H1 (cell line): ENCODE measurements around the gene C17orf113. TPM values are rescaled to one million over a fixed set of nuclear protein-coding genes. Genes with fewer than 3 reads are reported as not detected.

Experiments
- CTCF ChIA-PET: fragments of 300-600 bp; sonication (Branson Sonifier 250); formaldehyde crosslinking; loops from one replicate; lab custom pipeline; 2021; ENCODE audit not compliant: partially characterized antibody; lab: Charles Lee
- POLR2A ChIA-PET: fragments of 300-600 bp; sonication (Branson Sonifier 250); formaldehyde crosslinking; loops from one replicate; lab custom pipeline; 2021; ENCODE audit warnings: inconsistent platforms; ENCODE audit not compliant: partially characterized antibody; lab: Charles Lee
- DNase-seq, 2 experiments: peaks; one replicate each; pipeline versions ENCODE4 v3.0.0 to v3.0.0-alpha.2; 2010 to 2022; ENCODE audit warnings: low spot score in 2 of 2, low read depth in 1 of 2, mixed read lengths in 1 of 2
- FAIRE-seq: peaks from 2 replicates; lab custom pipeline; 2011; peaks lifted over from hg19 to GRCh38; lab: Jason Lieb, UNC
- H2AFZ ChIP-seq: 2 replicates; pipeline ENCODE4 v1.8.1; 2012; ENCODE audit warnings: low read length, inconsistent platforms
- H2AK5ac ChIP-seq: 2 replicates; pipeline ENCODE4 v1.6.1; 2013; ENCODE audit warnings: low read depth, low read length
- H2BK120ac ChIP-seq: replicated peaks from 2 replicates; pipeline ENCODE3; 2013; ENCODE audit warnings: low read depth, low read length, inconsistent platforms
- H2BK12ac ChIP-seq: 2 replicates; pipeline ENCODE4 v1.6.1; 2013; ENCODE audit warnings: low read depth, low read length
- H2BK15ac ChIP-seq: 2 replicates; pipeline ENCODE4 v1.6.1; 2013; ENCODE audit warnings: low read length
- H2BK20ac ChIP-seq: 2 replicates; pipeline ENCODE4 v1.6.1; 2013; ENCODE audit warnings: low read length
- H2BK5ac ChIP-seq: 2 replicates; pipeline ENCODE4 v1.6.1; 2013; ENCODE audit warnings: low read depth, low read length
- H3K14ac ChIP-seq: 2 replicates; pipeline ENCODE4 v1.6.1; 2013; ENCODE audit warnings: inconsistent platforms; ENCODE audit not compliant: insufficient read length
- H3K18ac ChIP-seq: 2 replicates; pipeline ENCODE4 v1.6.1; 2013; ENCODE audit warnings: low read length; ENCODE audit errors: extremely low read depth
- H3K23ac ChIP-seq: 2 replicates; pipeline ENCODE4 v1.6.1; 2013; ENCODE audit warnings: inconsistent platforms; ENCODE audit not compliant: insufficient read length
- H3K23me2 ChIP-seq: 2 replicates; pipeline ENCODE4 v1.6.1; 2013; ENCODE audit warnings: low read depth, low read length
- H3K27ac ChIP-seq: 2 replicates; pipeline ENCODE4 v1.6.1; 2011; ENCODE audit warnings: low read depth, low read length, inconsistent platforms
- H3K27me3 ChIP-seq, 4 experiments: replicated peaks in 1 of 4; 1 replicate in 1 of 4; 2 replicates in 3 of 4; pipeline versions ENCODE4 v1.6.1 to v1.8.1; 2011 to 2013; ENCODE audit warnings: low read length in 3 of 4, mild to moderate bottlenecking in 3 of 4, inconsistent platforms in 2 of 4, mixed read lengths in 2 of 4, moderate library complexity in 1 of 4; ENCODE audit not compliant: control insufficient read depth in 3 of 4, insufficient read depth in 3 of 4; ENCODE audit errors: extremely low read depth in 1 of 4
- H3K36me3 ChIP-seq, 4 experiments: 2 replicates each; pipeline versions ENCODE4 v1.6.1 to v1.8.1; 2011 to 2013; ENCODE audit warnings: mild to moderate bottlenecking in 4 of 4, low read length in 3 of 4, moderate library complexity in 2 of 4, control low read depth in 1 of 4, inconsistent platforms in 1 of 4; ENCODE audit not compliant: insufficient read depth in 4 of 4, control insufficient read depth in 2 of 4
- H3K4ac ChIP-seq: replicated peaks from 2 replicates; pipeline ENCODE3; 2013; ENCODE audit warnings: low read length, low read depth, mixed read lengths, inconsistent platforms; ENCODE audit not compliant: insufficient read length
- H3K4me1 ChIP-seq, 4 experiments: replicated peaks in 1 of 4; 1 replicate in 1 of 4; 2 replicates in 3 of 4; pipeline versions ENCODE4 v1.6.1 to v1.8.1; 2011 to 2013; ENCODE audit warnings: low read length in 3 of 4, inconsistent platforms in 2 of 4, mixed read lengths in 1 of 4; ENCODE audit not compliant: insufficient read depth in 4 of 4, control insufficient read depth in 3 of 4
- H3K4me2 ChIP-seq, 2 experiments: 2 replicates each; pipeline versions ENCODE4 v1.6.1 to v1.8.1; 2011 to 2013; ENCODE audit warnings: low read depth in 2 of 2, low read length in 2 of 2, control low read depth in 1 of 2, inconsistent platforms in 1 of 2, mild to moderate bottlenecking in 1 of 2; ENCODE audit not compliant: insufficient read depth in 1 of 2
- H3K4me3 ChIP-seq, 4 experiments: fragments of 200-600, 300-600 bp in 1 of 4; sonication (generic), shearing (Covaris generic), sonication (Bioruptor Twin) in 1 of 4; 2 replicates each; pipeline versions ENCODE4 v1.5.1 to v1.8.1; 2011 to 2016; ENCODE audit warnings: low read length in 4 of 4, low read depth in 3 of 4, control low read depth in 2 of 4, inconsistent platforms in 2 of 4, mild to moderate bottlenecking in 2 of 4, mixed read lengths in 1 of 4, moderate library complexity in 1 of 4; ENCODE audit not compliant: insufficient read depth in 2 of 4; ENCODE audit errors: extremely low read depth in 1 of 4
- H3K56ac ChIP-seq: replicated peaks from 2 replicates; pipeline ENCODE3; 2013; ENCODE audit warnings: low read depth, mild to moderate bottlenecking, mixed read lengths, low read length, inconsistent platforms; ENCODE audit not compliant: insufficient read length
- H3K79me1 ChIP-seq: 2 replicates; pipeline ENCODE4 v1.6.1; 2013; ENCODE audit warnings: low read depth, low read length, control low read depth
- H3K79me2 ChIP-seq, 2 experiments: 2 replicates each; pipeline versions ENCODE4 v1.6.1 to v1.8.1; 2012 to 2013; ENCODE audit warnings: low read length in 2 of 2, mild to moderate bottlenecking in 2 of 2, inconsistent platforms in 1 of 2; ENCODE audit not compliant: insufficient read depth in 2 of 2, control insufficient read depth in 1 of 2
- H3K9ac ChIP-seq, 4 experiments: replicated peaks in 1 of 4; 1 replicate in 1 of 4; 2 replicates in 3 of 4; pipeline versions ENCODE4 v1.6.1 to v1.8.1; 2011 to 2013; ENCODE audit warnings: low read depth in 3 of 4, low read length in 3 of 4, control low read depth in 2 of 4, mild to moderate bottlenecking in 2 of 4, moderate library complexity in 2 of 4, inconsistent platforms in 1 of 4; ENCODE audit errors: extremely low read depth in 1 of 4
- H3K9me3 ChIP-seq, 2 experiments: 2 replicates each; pipeline versions ENCODE4 v1.6.1 to v1.8.1; 2012 to 2013; ENCODE audit warnings: mild to moderate bottlenecking in 2 of 2, moderate library complexity in 2 of 2, control low read depth in 1 of 2, inconsistent platforms in 1 of 2, low read depth in 1 of 2, low read length in 1 of 2, mixed read lengths in 1 of 2; ENCODE audit not compliant: insufficient read depth in 2 of 2
- H4K20me1 ChIP-seq, 2 experiments: replicated peaks in 1 of 2; 2 replicates each; pipeline versions ENCODE3 to v1.8.1; 2011 to 2013; ENCODE audit warnings: inconsistent platforms in 2 of 2, low read length in 2 of 2, mild to moderate bottlenecking in 1 of 2; ENCODE audit not compliant: insufficient read depth in 2 of 2, control insufficient read depth in 1 of 2
- H4K5ac ChIP-seq: 2 replicates; pipeline ENCODE4 v1.6.1; 2013; ENCODE audit warnings: low read length, low read depth, mixed read lengths, inconsistent platforms; ENCODE audit not compliant: insufficient read length
- H4K8ac ChIP-seq: 2 replicates; pipeline ENCODE4 v1.8.0; 2013; ENCODE audit warnings: mild to moderate bottlenecking, moderate library complexity, low read length, inconsistent platforms; ENCODE audit not compliant: insufficient read depth; ENCODE audit errors: extremely low read depth
- H4K91ac ChIP-seq: replicated peaks from 2 replicates; pipeline ENCODE3; 2013; ENCODE audit warnings: low read length, mixed read lengths, inconsistent platforms; ENCODE audit not compliant: insufficient read length
- POLR2AphosphoS5 ChIP-seq: IDR thresholded peaks from 2 replicates; pipeline ENCODE4 v1.6.1; 2011; ENCODE audit warnings: low read depth, low read length
- SP2 ChIP-seq: IDR thresholded peaks from 2 replicates; pipeline ENCODE4 v1.6.1; 2012; ENCODE audit warnings: mild to moderate bottlenecking, low read length, inconsistent platforms
- TAF1 ChIP-seq: IDR thresholded peaks from 2 replicates; pipeline ENCODE4 v1.6.1; 2011; ENCODE audit warnings: mild to moderate bottlenecking, low read depth, low read length
- WGBS, 2 experiments: shearing (Covaris generic) in 1 of 2; methylation state at CpG; one replicate each; pipeline versions ENCODE4 v1.1.6 to v1.1.7; 2013 to 2015; ENCODE audit warnings: low lambda C conversion rate in 2 of 2, mixed read lengths in 2 of 2, inconsistent platforms in 1 of 2, low coverage in 1 of 2, missing lambda C conversion rate in 1 of 2; ENCODE audit not compliant: insufficient replicate concordance in 2 of 2, insufficient coverage in 1 of 2, insufficient read length in 1 of 2; ENCODE audit errors: extremely low coverage in 1 of 2, missing lambda C conversion rate in 1 of 2; 5-methylcytosine and 5-hydroxymethylcytosine counted together
- polyA plus RNA-seq, 7 experiments: library from polyadenylated mRNA; depleted of rRNA in 3 of 7; stranded (reverse) in 5 of 7; unstranded in 2 of 7; fragments of >200 nt in 5 of 7; fragments of 200-250 nt in 2 of 7; gene quantifications; 1 replicate in 5 of 7; 2 replicates in 1 of 7; 4 replicates in 1 of 7; pipeline versions ENCODE4 v1.2.1 to v1.2.3, GENCODE V29; 2011 to 2013; ENCODE audit warnings: missing spikeins in 2 of 7, mixed read lengths in 2 of 7
- total RNA-seq: library from RNA; stranded (reverse); fragmentation: NEBNext Ultra II Directional; extraction: Animal tissue kit (Norgen Biotek cat#: 25700); gene quantifications from 2 replicates; pipeline ENCODE4 v1.2.1, GENCODE V29; 2021

Gene C17orf113
- total and polyA plus RNA-seq, 2 of the 8 experiments (the other 6 are each of a cell fraction or from before 2014, with no cell fraction given): 1.0 to 1.4 TPM

DNA sequence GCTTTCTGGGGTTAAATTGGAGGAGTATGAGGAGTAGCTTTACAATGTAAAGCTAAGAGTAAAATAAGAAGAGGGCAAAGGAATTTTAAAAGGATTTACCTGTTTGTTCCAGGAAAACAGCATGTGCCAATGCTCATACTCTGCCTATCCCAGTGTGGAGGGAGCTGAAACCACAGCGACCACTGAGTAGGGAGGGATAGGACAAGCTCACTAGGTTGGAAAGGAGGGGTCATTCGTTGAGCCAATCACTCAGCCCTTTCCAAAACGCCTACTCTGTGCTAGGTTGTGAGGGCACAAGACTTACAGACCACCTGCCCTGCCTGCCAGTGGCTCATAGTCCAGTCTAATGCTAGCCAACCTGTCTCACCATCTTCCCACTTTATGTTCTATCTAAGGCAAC, 32.1 kb downstream of the C17orf113 start:
- Histone ChIP-seq H4K8ac (no peak overlapping the region), H3K4me2 (peak overlapping the region; percentile 90), H4K91ac (no peak overlapping the region), H3K18ac (no peak overlapping the region), H3K27ac (0 out of 2 replicates have a peak overlapping the region, but pooled peaks have one; percentile 98), H3K27me3 (no peaks in the 10 kb centered on the region), H3K4me3 (peak overlapping the region; percentile 85 to 99 (median 96); a peak in 7 of 8 replicates), H3K14ac (no peak overlapping the region), H3K36me3 (peaks cover 4 to 20% (median 9%) of the 10 kb centered on the region in 4 experiments; a peak in 5 of 8 replicates), H3K9me3 (no peaks in the 10 kb centered on the region), H4K5ac (no peak overlapping the region), H2AFZ (no peak overlapping the region), H3K79me1 (no peaks in the 10 kb centered on the region), H3K23ac (no peak overlapping the region), H2BK20ac (0 out of 2 replicates have a peak overlapping the region, but pooled peaks have one; percentile 57), H3K56ac (no peak overlapping the region), H4K20me1 (no peaks in the 10 kb centered on the region), H2AK5ac (no peak overlapping the region), H3K4ac (no peak overlapping the region), H2BK120ac (no peak overlapping the region), H2BK5ac (peak overlapping the region; percentile 30; the same call in 1 of the 2 replicates), H2BK12ac (peak overlapping the region; percentile 80), H3K79me2 (peaks cover 24 to 52% of the 10 kb centered on the region in 2 experiments), H3K23me2 (peaks cover 19% of the 10 kb centered on the region), H3K9ac (peak overlapping the region in 3 of 4 experiments; percentile 50 to 99 (median 98); a peak in 4 of 7 replicates), H3K4me1 (peaks cover 2 to 7% (median 4%) of the 10 kb centered on the region in 4 experiments; a peak in 6 of 7 replicates), H2BK15ac (0 out of 2 replicates have a peak overlapping the region, but pooled peaks have one; percentile 53)
- DNase-seq (no peak), FAIRE-seq (no peak)
- ChIA-PET CTCF (interaction anchor here (0.7 to 38.8 kb wide), 16 partner anchors 9 to 163 kb away, joined by 3 to 1084 read pairs (median 4); partner anchors contain the start of genes DHX58, HSPB9, KAT2A and KCNH4), POLR2A (interaction anchor here (0.6 to 6.2 kb wide), 27 partner anchors 8 to 1385 kb away, joined by 3 to 67 read pairs (median 5); partner anchors contain the start of genes ACLY, C17orf113, CNP and EIF1)
- TF ChIP-seq POLR2AphosphoS5 (peak; percentile 62), SP2 (no peak), TAF1 (0 out of 2 replicates have a peak, but pooled peaks have one; percentile 27)
- WGBS, 2 experiments: 32% methylated on average over 3 of the region's 3 CpGs; no CpG with 5 or more reads in 1 of the 2 experiments
